Transverse colon (tissue), 4 donors: ENCODE data around the gene FAM53A.

Experiments used
- POLR2A ChIP-seq: fragments of 450-650 bp; IDR thresholded peaks from one replicate; pipeline ENCODE4 v1.6.1; 2016; ENCODE audit warnings: antibody characterized with exemption, mild to moderate bottlenecking, moderate library complexity
- POLR2AphosphoS5 ChIP-seq, 3 donors: sonication (generic); formaldehyde crosslinking; IDR thresholded peaks; one replicate each; pipeline ENCODE4 v1.6.1; 2016; ENCODE audit warnings: antibody characterized with exemption in 3 of 3
- TF ChIP-seq, protein P1 (sequence below), 5 experiments: fragments of 200-600 bp in 3 of 5; fragments of 450-650 bp in 2 of 5; sonication (generic) in 3 of 5; IDR thresholded peaks; 1 replicate in 2 of 5; 2 replicates in 3 of 5; pipeline ENCODE4 v1.5.1; 2016 to 2017; ENCODE audit warnings: antibody characterized with exemption in 5 of 5, inconsistent platforms in 3 of 5, mild to moderate bottlenecking in 2 of 5, moderate library complexity in 1 of 5

- TF ChIP-seq, protein P1, sequence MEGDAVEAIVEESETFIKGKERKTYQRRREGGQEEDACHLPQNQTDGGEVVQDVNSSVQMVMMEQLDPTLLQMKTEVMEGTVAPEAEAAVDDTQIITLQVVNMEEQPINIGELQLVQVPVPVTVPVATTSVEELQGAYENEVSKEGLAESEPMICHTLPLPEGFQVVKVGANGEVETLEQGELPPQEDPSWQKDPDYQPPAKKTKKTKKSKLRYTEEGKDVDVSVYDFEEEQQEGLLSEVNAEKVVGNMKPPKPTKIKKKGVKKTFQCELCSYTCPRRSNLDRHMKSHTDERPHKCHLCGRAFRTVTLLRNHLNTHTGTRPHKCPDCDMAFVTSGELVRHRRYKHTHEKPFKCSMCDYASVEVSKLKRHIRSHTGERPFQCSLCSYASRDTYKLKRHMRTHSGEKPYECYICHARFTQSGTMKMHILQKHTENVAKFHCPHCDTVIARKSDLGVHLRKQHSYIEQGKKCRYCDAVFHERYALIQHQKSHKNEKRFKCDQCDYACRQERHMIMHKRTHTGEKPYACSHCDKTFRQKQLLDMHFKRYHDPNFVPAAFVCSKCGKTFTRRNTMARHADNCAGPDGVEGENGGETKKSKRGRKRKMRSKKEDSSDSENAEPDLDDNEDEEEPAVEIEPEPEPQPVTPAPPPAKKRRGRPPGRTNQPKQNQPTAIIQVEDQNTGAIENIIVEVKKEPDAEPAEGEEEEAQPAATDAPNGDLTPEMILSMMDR (IDR thresholded peaks at IDR 0.05): no peak
- peak; percentile 49 to 76 (median 61) for TF ChIP-seq POLR2AphosphoS5 (IDR thresholded peaks at IDR 0.05)
- no peak for TF ChIP-seq POLR2A
Measured at GRCh38 chr4:1644891-1645657, 39.0 kb downstream of the FAM53A start.
